H1 (cell line): ENCODE data around the gene PKM. TPM values are rescaled to one million over a fixed set of nuclear protein-coding genes. Genes with fewer than 3 reads are reported as not detected.
"Not testable (repeated sequence)": the region's sequence is repeated elsewhere in the genome, so short reads cannot be mapped to it uniquely, and the experiment has no call there.

Source experiments
- CTCF ChIA-PET: fragments of 300-600 bp; sonication (Branson Sonifier 250); formaldehyde crosslinking; loops from one replicate; lab custom pipeline; 2021; ENCODE audit not compliant: partially characterized antibody; lab: Charles Lee
- POLR2A ChIA-PET: fragments of 300-600 bp; sonication (Branson Sonifier 250); formaldehyde crosslinking; loops from one replicate; lab custom pipeline; 2021; ENCODE audit warnings: inconsistent platforms; ENCODE audit not compliant: partially characterized antibody; lab: Charles Lee
- DNase-seq, 2 experiments: peaks; one replicate each; pipeline versions ENCODE4 v3.0.0 to v3.0.0-alpha.2; 2010 to 2022; ENCODE audit warnings: low spot score in 2 of 2, low read depth in 1 of 2, mixed read lengths in 1 of 2
- FAIRE-seq: peaks from 2 replicates; lab custom pipeline; 2011; peaks lifted over from hg19 to GRCh38; lab: Jason Lieb, UNC
- H2AFZ ChIP-seq: 2 replicates; pipeline ENCODE4 v1.8.1; 2012; ENCODE audit warnings: low read length, inconsistent platforms
- H2AK5ac ChIP-seq: 2 replicates; pipeline ENCODE4 v1.6.1; 2013; ENCODE audit warnings: low read depth, low read length
- H2BK120ac ChIP-seq: replicated peaks from 2 replicates; pipeline ENCODE3; 2013; ENCODE audit warnings: low read depth, low read length, inconsistent platforms
- H2BK12ac ChIP-seq: 2 replicates; pipeline ENCODE4 v1.6.1; 2013; ENCODE audit warnings: low read depth, low read length
- H2BK15ac ChIP-seq: 2 replicates; pipeline ENCODE4 v1.6.1; 2013; ENCODE audit warnings: low read length
- H2BK20ac ChIP-seq: 2 replicates; pipeline ENCODE4 v1.6.1; 2013; ENCODE audit warnings: low read length
- H2BK5ac ChIP-seq: 2 replicates; pipeline ENCODE4 v1.6.1; 2013; ENCODE audit warnings: low read depth, low read length
- H3K14ac ChIP-seq: 2 replicates; pipeline ENCODE4 v1.6.1; 2013; ENCODE audit warnings: inconsistent platforms; ENCODE audit not compliant: insufficient read length
- H3K18ac ChIP-seq: 2 replicates; pipeline ENCODE4 v1.6.1; 2013; ENCODE audit warnings: low read length; ENCODE audit errors: extremely low read depth
- H3K23ac ChIP-seq: 2 replicates; pipeline ENCODE4 v1.6.1; 2013; ENCODE audit warnings: inconsistent platforms; ENCODE audit not compliant: insufficient read length
- H3K23me2 ChIP-seq: 2 replicates; pipeline ENCODE4 v1.6.1; 2013; ENCODE audit warnings: low read depth, low read length
- H3K27ac ChIP-seq: 2 replicates; pipeline ENCODE4 v1.6.1; 2011; ENCODE audit warnings: low read depth, low read length, inconsistent platforms
- H3K27me3 ChIP-seq, 4 experiments: replicated peaks in 1 of 4; 1 replicate in 1 of 4; 2 replicates in 3 of 4; pipeline versions ENCODE4 v1.6.1 to v1.8.1; 2011 to 2013; ENCODE audit warnings: low read length in 3 of 4, mild to moderate bottlenecking in 3 of 4, inconsistent platforms in 2 of 4, mixed read lengths in 2 of 4, moderate library complexity in 1 of 4; ENCODE audit not compliant: control insufficient read depth in 3 of 4, insufficient read depth in 3 of 4; ENCODE audit errors: extremely low read depth in 1 of 4
- H3K36me3 ChIP-seq, 4 experiments: 2 replicates each; pipeline versions ENCODE4 v1.6.1 to v1.8.1; 2011 to 2013; ENCODE audit warnings: mild to moderate bottlenecking in 4 of 4, low read length in 3 of 4, moderate library complexity in 2 of 4, control low read depth in 1 of 4, inconsistent platforms in 1 of 4; ENCODE audit not compliant: insufficient read depth in 4 of 4, control insufficient read depth in 2 of 4
- H3K4ac ChIP-seq: replicated peaks from 2 replicates; pipeline ENCODE3; 2013; ENCODE audit warnings: low read length, low read depth, mixed read lengths, inconsistent platforms; ENCODE audit not compliant: insufficient read length
- H3K4me1 ChIP-seq, 4 experiments: replicated peaks in 1 of 4; 1 replicate in 1 of 4; 2 replicates in 3 of 4; pipeline versions ENCODE4 v1.6.1 to v1.8.1; 2011 to 2013; ENCODE audit warnings: low read length in 3 of 4, inconsistent platforms in 2 of 4, mixed read lengths in 1 of 4; ENCODE audit not compliant: insufficient read depth in 4 of 4, control insufficient read depth in 3 of 4
- H3K4me2 ChIP-seq, 2 experiments: 2 replicates each; pipeline versions ENCODE4 v1.6.1 to v1.8.1; 2011 to 2013; ENCODE audit warnings: low read depth in 2 of 2, low read length in 2 of 2, control low read depth in 1 of 2, inconsistent platforms in 1 of 2, mild to moderate bottlenecking in 1 of 2; ENCODE audit not compliant: insufficient read depth in 1 of 2
- H3K4me3 ChIP-seq, 4 experiments: fragments of 200-600, 300-600 bp in 1 of 4; sonication (generic), shearing (Covaris generic), sonication (Bioruptor Twin) in 1 of 4; 2 replicates each; pipeline versions ENCODE4 v1.5.1 to v1.8.1; 2011 to 2016; ENCODE audit warnings: low read length in 4 of 4, low read depth in 3 of 4, control low read depth in 2 of 4, inconsistent platforms in 2 of 4, mild to moderate bottlenecking in 2 of 4, mixed read lengths in 1 of 4, moderate library complexity in 1 of 4; ENCODE audit not compliant: insufficient read depth in 2 of 4; ENCODE audit errors: extremely low read depth in 1 of 4
- H3K56ac ChIP-seq: replicated peaks from 2 replicates; pipeline ENCODE3; 2013; ENCODE audit warnings: low read depth, mild to moderate bottlenecking, mixed read lengths, low read length, inconsistent platforms; ENCODE audit not compliant: insufficient read length
- H3K79me1 ChIP-seq: 2 replicates; pipeline ENCODE4 v1.6.1; 2013; ENCODE audit warnings: low read depth, low read length, control low read depth
- H3K79me2 ChIP-seq, 2 experiments: 2 replicates each; pipeline versions ENCODE4 v1.6.1 to v1.8.1; 2012 to 2013; ENCODE audit warnings: low read length in 2 of 2, mild to moderate bottlenecking in 2 of 2, inconsistent platforms in 1 of 2; ENCODE audit not compliant: insufficient read depth in 2 of 2, control insufficient read depth in 1 of 2
- H3K9ac ChIP-seq, 4 experiments: replicated peaks in 1 of 4; 1 replicate in 1 of 4; 2 replicates in 3 of 4; pipeline versions ENCODE4 v1.6.1 to v1.8.1; 2011 to 2013; ENCODE audit warnings: low read depth in 3 of 4, low read length in 3 of 4, control low read depth in 2 of 4, mild to moderate bottlenecking in 2 of 4, moderate library complexity in 2 of 4, inconsistent platforms in 1 of 4; ENCODE audit errors: extremely low read depth in 1 of 4
- H3K9me3 ChIP-seq, 2 experiments: 2 replicates each; pipeline versions ENCODE4 v1.6.1 to v1.8.1; 2012 to 2013; ENCODE audit warnings: mild to moderate bottlenecking in 2 of 2, moderate library complexity in 2 of 2, control low read depth in 1 of 2, inconsistent platforms in 1 of 2, low read depth in 1 of 2, low read length in 1 of 2, mixed read lengths in 1 of 2; ENCODE audit not compliant: insufficient read depth in 2 of 2
- H4K20me1 ChIP-seq, 2 experiments: replicated peaks in 1 of 2; 2 replicates each; pipeline versions ENCODE3 to v1.8.1; 2011 to 2013; ENCODE audit warnings: inconsistent platforms in 2 of 2, low read length in 2 of 2, mild to moderate bottlenecking in 1 of 2; ENCODE audit not compliant: insufficient read depth in 2 of 2, control insufficient read depth in 1 of 2
- H4K5ac ChIP-seq: 2 replicates; pipeline ENCODE4 v1.6.1; 2013; ENCODE audit warnings: low read length, low read depth, mixed read lengths, inconsistent platforms; ENCODE audit not compliant: insufficient read length
- H4K8ac ChIP-seq: 2 replicates; pipeline ENCODE4 v1.8.0; 2013; ENCODE audit warnings: mild to moderate bottlenecking, moderate library complexity, low read length, inconsistent platforms; ENCODE audit not compliant: insufficient read depth; ENCODE audit errors: extremely low read depth
- H4K91ac ChIP-seq: replicated peaks from 2 replicates; pipeline ENCODE3; 2013; ENCODE audit warnings: low read length, mixed read lengths, inconsistent platforms; ENCODE audit not compliant: insufficient read length
- KDM4A ChIP-seq: IDR thresholded peaks from one replicate; pipeline ENCODE4 v1.7.1; 2012; ENCODE audit warnings: low read depth, mild to moderate bottlenecking, moderate library complexity, low read length, inconsistent platforms; ENCODE audit not compliant: severe bottlenecking
- WGBS, 2 experiments: shearing (Covaris generic) in 1 of 2; methylation state at CpG; one replicate each; pipeline versions ENCODE4 v1.1.6 to v1.1.7; 2013 to 2015; ENCODE audit warnings: low lambda C conversion rate in 2 of 2, mixed read lengths in 2 of 2, inconsistent platforms in 1 of 2, low coverage in 1 of 2, missing lambda C conversion rate in 1 of 2; ENCODE audit not compliant: insufficient replicate concordance in 2 of 2, insufficient coverage in 1 of 2, insufficient read length in 1 of 2; ENCODE audit errors: extremely low coverage in 1 of 2, missing lambda C conversion rate in 1 of 2; 5-methylcytosine and 5-hydroxymethylcytosine counted together
- polyA plus RNA-seq, 7 experiments: library from polyadenylated mRNA; depleted of rRNA in 3 of 7; stranded (reverse) in 5 of 7; unstranded in 2 of 7; fragments of >200 nt in 5 of 7; fragments of 200-250 nt in 2 of 7; gene quantifications; 1 replicate in 5 of 7; 2 replicates in 1 of 7; 4 replicates in 1 of 7; pipeline versions ENCODE4 v1.2.1 to v1.2.3, GENCODE V29; 2011 to 2013; ENCODE audit warnings: missing spikeins in 2 of 7, mixed read lengths in 2 of 7
- total RNA-seq: library from RNA; stranded (reverse); fragmentation: NEBNext Ultra II Directional; extraction: Animal tissue kit (Norgen Biotek cat#: 25700); gene quantifications from 2 replicates; pipeline ENCODE4 v1.2.1, GENCODE V29; 2021

Gene PKM
- total and polyA plus RNA-seq, 2 of the 8 experiments (the other 6 are each of a cell fraction or from before 2014, with no cell fraction given): 780 to 856 TPM

DNA sequence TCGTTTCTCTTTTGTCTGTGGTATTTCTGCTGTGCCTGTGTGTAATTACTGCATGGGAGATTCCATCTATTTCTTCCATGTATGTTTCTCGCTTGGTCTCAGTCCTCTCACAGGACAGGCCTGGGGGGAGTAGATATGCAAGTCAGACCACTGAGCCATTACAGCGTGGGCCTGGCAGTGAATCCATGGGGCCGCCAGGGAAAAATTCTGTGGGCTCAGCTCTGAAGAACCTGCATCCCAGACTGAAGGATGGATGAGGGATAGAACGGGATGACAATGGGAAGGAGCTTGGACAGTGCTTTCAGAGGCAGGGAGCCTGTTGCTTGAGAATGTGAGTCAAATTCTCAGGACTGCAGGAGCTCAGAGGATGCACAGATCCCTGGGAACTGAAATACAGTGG lies 58.2 kb downstream of the PKM start:
- Histone ChIP-seq H4K20me1 (no peaks in the 10 kb centered on the region), H3K9me3 (no peaks in the 10 kb centered on the region), H3K4me3 (no peak overlapping the region), H4K5ac (no peak overlapping the region), H2AK5ac (no peak overlapping the region), H3K4ac (no peak overlapping the region), H2BK15ac (no peak overlapping the region), H3K9ac (no peak overlapping the region), H2BK5ac (no peak overlapping the region), H3K79me2 (no peaks in the 10 kb centered on the region), H4K91ac (no peak overlapping the region), H3K23me2 (no peaks in the 10 kb centered on the region), H2BK20ac (no peak overlapping the region), H3K36me3 (no peaks in the 10 kb centered on the region), H2BK120ac (no peak overlapping the region), H3K4me1 (peaks cover 0 to 8% (median 2%) of the 10 kb centered on the region in 4 experiments; a peak in 3 of 7 replicates), H3K27ac (no peak overlapping the region), H3K23ac (no peak overlapping the region), H3K56ac (no peak overlapping the region), H2AFZ (no peak overlapping the region), H3K27me3 (no peaks in the 10 kb centered on the region), H2BK12ac (no peak overlapping the region), H3K18ac (no peak overlapping the region), H3K4me2 (no peak overlapping the region), H3K14ac (no peak overlapping the region), H4K8ac (no peak overlapping the region), H3K79me1 (no peaks in the 10 kb centered on the region)
- POLR2A ChIA-PET: no interaction called here
- FAIRE-seq (no peak), DNase-seq (no peak)
- no peak for TF ChIP-seq KDM4A
- CTCF ChIA-PET: interaction anchor here (1.1 to 1.4 kb wide), 3 partner anchors 11 to 27 kb away, joined by 3 to 4 read pairs (median 3); no protein-coding TSS in a partner anchor
- WGBS, 2 experiments: 86% methylated on average over 5 of the region's 5 CpGs; no CpG with 5 or more reads in 1 of the 2 experiments

DNA sequence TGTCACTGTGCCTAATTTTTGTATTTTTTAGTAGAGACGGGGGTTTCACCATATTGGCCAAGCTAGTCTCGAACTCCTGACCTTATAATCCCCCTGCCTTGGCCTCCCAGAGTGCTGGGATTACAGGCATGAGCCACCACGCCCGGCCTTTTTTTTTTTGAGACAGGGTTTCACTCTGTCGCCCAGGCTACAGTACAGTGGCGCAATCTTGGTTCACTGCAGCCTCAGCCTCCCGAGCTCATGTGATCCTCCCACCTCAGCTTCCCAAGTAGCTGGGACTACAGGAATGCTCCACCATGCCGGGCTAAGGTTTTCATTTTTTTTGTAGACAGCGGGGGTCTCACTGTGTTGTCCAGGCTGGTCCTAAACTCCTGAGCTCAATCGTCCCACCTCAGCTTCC lies 59.0 kb downstream of the PKM start:
- not testable (repeated sequence) for H2BK15ac ChIP-seq, H3K9ac ChIP-seq, DNase-seq, H4K91ac ChIP-seq, H4K20me1 ChIP-seq, H3K56ac ChIP-seq, H3K4me2 ChIP-seq, FAIRE-seq, H3K18ac ChIP-seq, H3K4me1 ChIP-seq, H3K23ac ChIP-seq, H2BK120ac ChIP-seq, H3K79me2 ChIP-seq, H3K4ac ChIP-seq, H4K8ac ChIP-seq, H2BK12ac ChIP-seq, H3K23me2 ChIP-seq, H3K36me3 ChIP-seq, H3K9me3 ChIP-seq, H3K27me3 ChIP-seq, H3K14ac ChIP-seq, H3K4me3 ChIP-seq, H2AK5ac ChIP-seq, H3K27ac ChIP-seq, H2AFZ ChIP-seq, H3K79me1 ChIP-seq, H2BK5ac ChIP-seq, H4K5ac ChIP-seq, H2BK20ac ChIP-seq
- POLR2A ChIA-PET: interaction anchor here (1.0 kb wide), 1 partner anchor 54 kb away, joined by 4 read pairs; the partner anchor contains the start of genes MYO9A and SENP8
- WGBS, 2 experiments: 83% methylated on average over 9 of the region's 10 CpGs; no CpG with 5 or more reads in 1 of the 2 experiments
- CTCF ChIA-PET: interaction anchor here (0.8 to 1.2 kb wide), 3 partner anchors 15 to 28 kb away, joined by 3 to 4 read pairs (median 3); no protein-coding TSS in a partner anchor
